Measurements from ENCODE around the gene PARVA. TPM values are rescaled to one million over a fixed set of nuclear protein-coding genes. Genes with fewer than 3 reads are reported as not detected.

Gene PARVA
- total and polyA plus RNA-seq, 2 experiments from 2014 or later: 37.4 to 46.2 TPM

DNA sequence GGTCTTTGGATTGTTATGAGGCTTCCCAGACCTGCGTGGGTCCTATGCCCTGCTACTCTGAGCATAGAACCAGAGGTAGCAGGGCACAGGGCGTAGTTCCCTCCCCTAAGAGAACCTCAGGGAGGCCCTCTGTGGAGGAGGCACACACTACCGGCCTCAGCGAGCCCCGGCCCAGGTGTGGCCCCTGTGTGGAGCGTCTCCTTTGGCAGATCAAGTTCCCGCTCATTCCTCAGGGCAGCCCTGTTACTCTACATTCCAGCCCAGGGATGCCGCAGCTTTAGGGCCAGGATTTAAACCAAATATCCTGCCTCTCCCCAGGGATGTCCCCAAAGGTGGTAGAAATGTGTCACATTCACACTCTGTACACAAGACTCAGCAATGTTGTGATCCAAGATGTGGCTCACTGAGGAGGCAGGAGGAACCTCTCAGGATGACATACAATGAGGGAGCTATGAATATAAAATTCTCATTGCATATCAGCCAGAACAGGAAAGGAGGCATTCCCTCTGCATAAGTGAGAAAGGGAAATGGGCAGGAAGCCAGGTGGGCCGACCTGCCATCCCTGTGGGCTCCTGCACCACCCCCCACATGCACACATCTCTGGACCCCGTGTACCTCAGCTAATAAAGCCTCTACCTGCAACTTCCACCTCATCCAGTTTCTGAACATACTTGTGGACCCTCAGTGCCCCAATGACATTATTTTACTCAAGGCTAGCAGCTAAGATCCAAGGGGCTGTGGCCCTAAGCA is 165.0 kb downstream of the PARVA start:
- H3K9me3 ChIP-seq (ENCODE audit: low read depth): no peaks in the 10 kb centered on the region
- H3K4me3 ChIP-seq: no peak overlapping the region
- H3K27ac ChIP-seq: no peak overlapping the region
- H3K36me3 ChIP-seq (replicated peaks; ENCODE audit: insufficient read depth, low read depth): no peaks in the 10 kb centered on the region
- H3K9me2 ChIP-seq (replicated peaks; ENCODE audit: insufficient read depth): no peaks in the 10 kb centered on the region
- no peaks in the 10 kb centered on the region for H3K4me1 ChIP-seq (ENCODE audit: insufficient read depth)
- no peaks in the 10 kb centered on the region for H3K27me3 ChIP-seq
- no peak overlapping the region for H2AFZ ChIP-seq
- DNase-seq (ENCODE audit: low spot score): no peak
- TF ChIP-seq, protein P1, sequence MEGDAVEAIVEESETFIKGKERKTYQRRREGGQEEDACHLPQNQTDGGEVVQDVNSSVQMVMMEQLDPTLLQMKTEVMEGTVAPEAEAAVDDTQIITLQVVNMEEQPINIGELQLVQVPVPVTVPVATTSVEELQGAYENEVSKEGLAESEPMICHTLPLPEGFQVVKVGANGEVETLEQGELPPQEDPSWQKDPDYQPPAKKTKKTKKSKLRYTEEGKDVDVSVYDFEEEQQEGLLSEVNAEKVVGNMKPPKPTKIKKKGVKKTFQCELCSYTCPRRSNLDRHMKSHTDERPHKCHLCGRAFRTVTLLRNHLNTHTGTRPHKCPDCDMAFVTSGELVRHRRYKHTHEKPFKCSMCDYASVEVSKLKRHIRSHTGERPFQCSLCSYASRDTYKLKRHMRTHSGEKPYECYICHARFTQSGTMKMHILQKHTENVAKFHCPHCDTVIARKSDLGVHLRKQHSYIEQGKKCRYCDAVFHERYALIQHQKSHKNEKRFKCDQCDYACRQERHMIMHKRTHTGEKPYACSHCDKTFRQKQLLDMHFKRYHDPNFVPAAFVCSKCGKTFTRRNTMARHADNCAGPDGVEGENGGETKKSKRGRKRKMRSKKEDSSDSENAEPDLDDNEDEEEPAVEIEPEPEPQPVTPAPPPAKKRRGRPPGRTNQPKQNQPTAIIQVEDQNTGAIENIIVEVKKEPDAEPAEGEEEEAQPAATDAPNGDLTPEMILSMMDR (IDR thresholded peaks at IDR 0.05; ENCODE audit: poor library complexity): no peak
- TF ChIP-seq EZH2 (IDR thresholded peaks at IDR 0.05; ENCODE audit: borderline replicate concordance): no peak
- TF ChIP-seq EZH2phosphoT487 (IDR thresholded peaks at IDR 0.05; ENCODE audit: low read depth, severe bottlenecking, unreplicated experiment): no peak
- WGBS (ENCODE audit: low lambda C conversion rate, missing lambda C conversion rate): 82% methylated on average over 10 of the region's 10 CpGs
- H3K79me2 ChIP-seq: no peaks in the 10 kb centered on the region
- H4K20me1 ChIP-seq (ENCODE audit: insufficient read depth, poor library complexity, severe bottlenecking): no peaks in the 10 kb centered on the region
- no peak overlapping the region for H3K4me2 ChIP-seq

DNA sequence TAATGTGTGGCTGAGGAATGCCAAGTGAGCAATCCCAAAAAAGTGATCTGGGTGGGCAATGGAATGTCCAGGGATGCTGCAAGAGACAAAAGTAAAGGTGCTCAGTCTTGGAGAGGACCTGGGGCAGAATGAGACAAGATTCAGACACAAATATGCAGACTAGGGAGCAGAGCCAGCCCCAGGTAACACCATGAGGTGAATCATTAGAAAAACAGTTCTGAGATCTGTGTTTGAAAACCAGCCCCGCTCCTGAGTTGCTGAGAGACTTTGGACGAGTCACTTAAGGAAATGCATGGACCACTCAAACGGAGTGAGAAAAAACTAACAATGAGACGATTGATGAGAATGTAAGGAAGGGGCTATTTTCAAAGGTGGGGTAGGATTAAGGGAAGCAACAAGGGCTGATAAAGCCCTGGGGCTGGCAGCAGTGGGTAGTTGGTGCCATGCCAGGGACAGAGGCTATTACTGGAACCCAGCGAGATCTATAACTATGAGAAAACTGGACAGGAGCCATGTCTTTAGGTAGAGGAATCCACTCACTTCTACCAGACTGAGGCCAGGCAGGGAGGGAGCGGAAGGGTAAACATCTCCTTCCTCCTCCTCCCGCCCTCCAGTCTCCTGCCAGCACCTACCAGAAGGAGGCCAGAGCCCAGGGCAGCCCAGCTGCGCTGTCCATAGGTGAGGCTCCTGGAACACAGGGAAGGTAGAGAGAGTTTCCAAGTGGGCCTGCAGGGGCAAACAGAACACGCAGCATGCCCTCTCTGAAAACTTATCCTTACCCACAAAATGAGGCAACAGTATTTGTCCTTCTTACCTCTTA is 166.4 kb downstream of the PARVA start:
- H3K36me3 ChIP-seq (replicated peaks; ENCODE audit: insufficient read depth, low read depth): no peaks in the 10 kb centered on the region
- no peaks in the 10 kb centered on the region for H3K79me2 ChIP-seq
- no peak overlapping the region for H2AFZ ChIP-seq
- H4K20me1 ChIP-seq (ENCODE audit: insufficient read depth, poor library complexity, severe bottlenecking): no peaks in the 10 kb centered on the region
- H3K4me2 ChIP-seq: no peak overlapping the region
- H3K27me3 ChIP-seq: no peaks in the 10 kb centered on the region
- H3K9me3 ChIP-seq (ENCODE audit: low read depth): no peaks in the 10 kb centered on the region
- no peak overlapping the region for H3K27ac ChIP-seq
- H3K4me3 ChIP-seq: no peak overlapping the region
- TF ChIP-seq EZH2phosphoT487 (IDR thresholded peaks at IDR 0.05; ENCODE audit: low read depth, severe bottlenecking, unreplicated experiment): no peak
- TF ChIP-seq, protein P1 (IDR thresholded peaks at IDR 0.05; ENCODE audit: poor library complexity): no peak
- TF ChIP-seq EZH2 (IDR thresholded peaks at IDR 0.05; ENCODE audit: borderline replicate concordance): no peak
- no peak for DNase-seq (ENCODE audit: low spot score)
- no peaks in the 10 kb centered on the region for H3K9me2 ChIP-seq (replicated peaks; ENCODE audit: insufficient read depth)
- no peaks in the 10 kb centered on the region for H3K4me1 ChIP-seq (ENCODE audit: insufficient read depth)
- 81% methylated on average over 9 of the region's 9 CpGs for WGBS (ENCODE audit: low lambda C conversion rate, missing lambda C conversion rate)

DNA sequence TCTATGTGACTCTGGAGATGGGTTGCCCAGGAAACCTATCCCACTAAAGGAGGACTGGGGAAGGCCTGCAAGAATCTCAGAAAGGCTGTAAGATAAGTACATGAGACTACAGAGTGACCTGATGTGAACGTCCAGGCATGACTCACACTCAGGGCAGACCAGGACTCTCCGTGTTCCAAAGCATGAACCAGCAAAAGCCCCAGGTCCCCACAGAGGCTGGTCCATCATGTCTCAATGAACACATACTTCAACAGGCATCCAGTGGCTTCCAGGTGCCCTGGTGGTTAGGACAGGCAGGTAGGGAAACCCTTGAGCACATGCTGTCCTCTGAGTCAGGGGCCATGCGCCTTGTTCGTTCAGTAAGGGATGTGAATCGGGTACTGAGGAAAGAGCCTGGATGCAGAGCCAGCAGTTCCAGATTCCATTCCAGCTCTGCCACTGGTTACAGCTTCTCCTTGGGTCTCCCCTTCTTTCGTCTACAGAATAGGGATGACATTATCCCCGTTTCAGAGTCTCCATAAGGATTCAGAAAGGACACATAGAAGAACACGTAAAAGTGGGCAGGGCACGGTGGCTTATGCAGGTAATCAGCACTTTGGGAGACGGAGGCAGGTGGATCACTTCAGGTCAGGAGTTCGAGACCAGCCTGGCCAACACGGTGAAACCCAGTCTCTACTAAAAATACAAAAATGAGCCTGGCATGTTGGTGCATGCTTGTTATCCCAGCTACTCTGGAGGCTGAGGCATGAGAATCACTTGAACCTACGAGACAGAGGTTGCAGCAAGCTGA is 167.8 kb downstream of the PARVA start:
- Histone ChIP-seq H3K4me1 (ENCODE audit: insufficient read depth) (no peaks in the 10 kb centered on the region), H3K36me3 (replicated peaks; ENCODE audit: insufficient read depth, low read depth) (no peaks in the 10 kb centered on the region), H3K9me3 (ENCODE audit: low read depth) (no peaks in the 10 kb centered on the region), H4K20me1 (ENCODE audit: insufficient read depth, poor library complexity, severe bottlenecking) (no peaks in the 10 kb centered on the region), H3K27ac (no peak overlapping the region), H3K4me2 (no peak overlapping the region), H2AFZ (no peak overlapping the region), H3K79me2 (no peaks in the 10 kb centered on the region), H3K9me2 (replicated peaks; ENCODE audit: insufficient read depth) (no peaks in the 10 kb centered on the region), H3K4me3 (no peak overlapping the region), H3K27me3 (no peaks in the 10 kb centered on the region)
- WGBS (ENCODE audit: low lambda C conversion rate, missing lambda C conversion rate): 90% methylated on average over 13 of the region's 13 CpGs
- no peak for TF ChIP-seq EZH2 (IDR thresholded peaks at IDR 0.05; ENCODE audit: borderline replicate concordance)
- no peak for TF ChIP-seq EZH2phosphoT487 (IDR thresholded peaks at IDR 0.05; ENCODE audit: low read depth, severe bottlenecking, unreplicated experiment)
- TF ChIP-seq, protein P1 (IDR thresholded peaks at IDR 0.05; ENCODE audit: poor library complexity): no peak
- DNase-seq (ENCODE audit: low spot score): no peak
